Stimulated activated CD8-positive, alpha-beta memory T cell treated with anti-CD3 and anti-CD28 coated beads, Interleukin-15, amount 100 ng/mL, for 4 hours (primary cell): ENCODE measurements around the gene PIP5K1B.

Experiments used
- DNase-seq, 2 donors: peaks; one replicate each; pipeline ENCODE4 v3.0.0-alpha.2; 2020; ENCODE audit warnings: low read depth in 2 of 2

The PIP5K1B gene

DNA sequence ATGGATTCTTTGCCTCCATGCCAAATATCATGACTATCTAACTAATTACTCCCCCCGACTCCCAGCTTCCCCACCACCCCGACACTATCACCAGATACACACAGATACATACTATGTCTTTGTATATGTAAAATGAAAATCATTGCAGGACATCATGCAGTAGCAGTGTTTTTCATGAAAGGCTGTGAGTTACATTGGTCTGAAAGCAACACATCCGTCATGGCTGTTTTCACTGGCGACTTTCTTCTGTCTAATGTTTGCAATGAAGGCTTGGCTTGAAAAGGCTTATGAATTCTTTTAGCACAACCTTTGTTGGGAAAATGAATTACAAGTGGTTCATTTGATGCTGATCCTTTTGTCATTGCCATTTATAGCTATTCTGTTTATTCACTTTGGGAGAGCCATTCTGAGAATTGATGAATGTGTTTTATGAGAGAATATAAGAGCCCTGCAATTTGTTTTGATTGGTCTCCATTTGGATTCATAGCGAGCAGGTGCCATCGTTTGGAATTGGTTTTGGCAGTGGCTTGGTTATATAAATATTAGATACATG is 103.4 kb downstream of the PIP5K1B start:
- DNase-seq = no peak

DNA sequence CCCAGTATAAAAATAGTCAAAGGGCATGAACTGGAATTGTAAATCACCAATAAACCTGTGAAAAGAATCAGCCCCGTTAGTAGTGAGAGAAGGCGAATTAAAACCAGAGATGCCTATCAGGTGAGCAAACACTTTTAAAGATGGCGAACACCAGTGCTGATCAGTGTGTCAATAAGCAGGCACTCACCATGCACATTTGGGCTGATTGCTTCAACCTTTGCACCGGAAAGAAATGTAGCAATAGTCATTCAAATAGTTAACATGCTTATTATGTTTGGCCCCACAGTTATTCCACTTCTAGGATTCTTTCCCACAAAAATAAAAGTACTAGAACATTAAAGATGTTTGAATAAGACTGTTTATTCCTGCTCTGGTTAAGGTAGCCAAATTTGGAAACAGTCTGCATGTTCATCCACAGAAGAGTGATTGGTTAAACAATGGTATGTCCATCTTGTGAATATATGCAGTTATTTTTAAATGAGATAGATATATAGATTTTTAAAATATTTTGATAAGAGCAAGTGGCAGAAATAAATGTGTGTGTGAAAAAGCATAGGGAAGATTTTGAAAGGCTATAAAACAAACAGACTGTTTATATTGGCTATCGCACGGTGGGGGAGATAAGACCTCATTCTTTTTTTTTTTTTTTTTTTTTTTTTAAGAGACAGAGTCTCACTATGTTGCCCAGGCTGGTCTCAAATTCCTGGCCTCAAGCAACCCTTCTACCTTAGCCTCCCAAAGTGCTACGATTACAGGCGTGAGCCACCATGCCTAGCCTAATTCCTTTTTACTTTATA is 112.2 kb downstream of the PIP5K1B start:
- DNase-seq = no peak

GRCh38 chr9:68819065-68819464 is 114.0 kb downstream of the PIP5K1B start:
- DNase-seq = no peak

DNA sequence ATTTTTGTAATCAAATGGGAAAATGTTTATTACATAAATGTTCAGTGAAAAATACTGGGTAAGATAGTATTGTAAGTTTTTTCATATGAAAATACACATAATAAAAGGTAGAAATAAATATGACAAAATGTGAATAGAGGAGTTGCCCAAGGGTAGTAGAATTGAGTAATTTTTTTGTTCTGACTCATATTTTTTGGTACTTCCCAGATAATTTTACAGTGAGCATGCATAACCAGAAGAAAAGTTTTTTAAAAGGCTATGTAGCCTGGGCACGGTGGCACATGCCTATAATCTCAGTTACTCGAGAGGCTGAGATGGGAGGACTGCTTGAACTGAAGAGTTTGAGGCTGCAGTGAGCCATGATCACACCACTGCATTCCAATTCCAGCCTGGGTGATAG is 116.9 kb downstream of the PIP5K1B start:
- DNase-seq = no peak

DNA sequence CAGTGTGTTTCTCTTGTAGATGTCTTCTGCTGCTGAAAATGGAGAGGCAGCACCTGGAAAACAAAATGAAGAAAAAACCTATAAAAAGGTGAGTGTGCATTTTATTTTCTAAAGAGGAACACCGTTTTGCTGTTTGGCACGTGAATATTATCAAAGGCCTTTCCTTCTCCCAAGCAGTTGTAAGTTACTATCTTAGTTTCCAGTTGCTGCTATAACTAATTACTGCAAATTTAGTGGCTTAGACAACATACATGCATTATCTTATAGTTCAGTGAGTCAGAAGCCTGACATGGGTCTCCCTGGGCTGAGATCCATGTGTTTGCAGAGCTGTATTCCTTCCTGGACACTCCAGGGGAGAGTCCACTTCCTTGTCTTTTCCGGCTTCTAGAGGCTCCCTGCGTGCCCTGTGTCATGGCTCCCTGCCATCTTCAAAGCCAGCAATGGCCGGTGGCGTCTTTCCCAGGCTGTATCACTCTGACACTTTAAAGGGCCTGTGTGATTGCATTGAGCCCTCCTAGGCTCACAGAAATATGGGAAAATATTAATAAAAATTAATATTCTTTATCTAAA is 117.6 kb downstream of the PIP5K1B start:
- no peak for DNase-seq

DNA sequence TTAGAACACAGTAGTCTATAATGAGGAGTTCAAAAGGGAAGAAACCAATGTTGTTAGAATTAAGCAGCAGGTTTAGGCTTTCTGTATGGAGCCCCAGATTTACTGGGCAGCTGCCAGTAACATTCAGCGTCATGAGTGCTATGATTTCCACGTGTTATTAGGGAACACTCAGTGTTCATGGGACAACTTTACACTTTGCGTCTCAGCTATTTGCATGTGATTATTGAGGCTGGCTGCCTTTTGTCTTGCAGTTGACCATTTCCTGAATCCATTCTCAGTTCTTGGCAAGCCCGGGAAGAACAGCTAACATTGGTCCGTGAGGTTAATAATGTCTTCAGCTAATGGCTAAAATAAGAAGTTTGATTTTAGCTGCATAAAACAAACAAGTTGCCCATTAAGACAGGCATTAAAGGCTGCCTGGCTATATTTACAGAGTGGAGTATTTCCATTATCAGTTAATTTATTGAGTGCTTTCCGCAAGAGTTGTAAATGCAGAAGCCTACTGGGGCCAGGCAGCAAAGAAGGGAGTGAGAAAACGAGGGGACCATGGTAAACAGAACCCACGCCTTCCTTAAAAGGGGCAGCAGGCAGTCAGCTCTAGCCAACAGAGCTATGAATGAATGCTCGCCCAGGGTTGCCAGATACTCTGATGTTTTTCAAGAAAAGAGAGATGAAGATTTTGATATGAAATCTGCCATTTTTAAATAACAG is 120.9 kb downstream of the PIP5K1B start:
- DNase-seq = no peak

DNA sequence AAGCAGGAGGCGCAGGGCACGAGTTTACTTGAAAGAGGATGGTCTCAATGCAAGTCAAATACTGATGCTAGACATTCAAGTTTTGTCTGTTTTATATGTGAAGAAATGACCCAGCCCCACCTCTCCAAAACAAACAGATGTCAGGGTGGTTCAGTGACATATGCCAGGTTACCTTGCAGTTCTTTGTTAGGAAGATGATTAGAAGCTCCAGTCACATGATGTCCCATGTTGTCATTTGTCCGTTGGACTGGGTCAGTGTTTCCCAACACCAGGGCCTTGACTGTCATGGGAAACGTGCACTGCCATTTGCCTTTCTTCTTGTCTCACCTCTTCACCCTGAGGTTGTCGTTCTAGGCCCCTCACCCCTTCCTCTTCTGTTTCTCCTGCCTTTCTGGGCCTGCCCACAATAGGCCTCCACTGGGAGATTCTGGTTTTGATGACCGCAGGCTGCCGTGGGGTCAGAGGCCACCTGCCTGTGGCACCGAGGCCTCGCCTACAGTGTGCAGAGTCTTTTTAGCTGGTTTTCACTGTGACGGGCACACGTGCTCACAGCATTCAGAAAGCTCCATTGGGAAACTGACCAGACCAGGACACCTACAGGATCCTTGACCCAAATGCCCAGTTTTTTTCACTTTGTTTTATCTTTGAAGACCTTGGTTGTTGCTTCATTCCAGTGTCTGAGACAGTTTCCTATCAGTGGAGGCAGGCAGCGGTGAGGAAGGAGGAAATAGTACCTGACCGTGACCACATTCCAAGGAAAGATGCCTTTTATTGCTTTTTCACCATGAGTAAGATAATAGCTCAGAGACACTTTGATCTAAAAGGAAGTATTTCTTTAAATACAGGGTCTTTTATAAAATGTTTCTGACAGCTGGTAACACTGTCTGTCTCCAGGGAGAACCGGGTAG is 123.1 kb downstream of the PIP5K1B start:
- no peak for DNase-seq

DNA sequence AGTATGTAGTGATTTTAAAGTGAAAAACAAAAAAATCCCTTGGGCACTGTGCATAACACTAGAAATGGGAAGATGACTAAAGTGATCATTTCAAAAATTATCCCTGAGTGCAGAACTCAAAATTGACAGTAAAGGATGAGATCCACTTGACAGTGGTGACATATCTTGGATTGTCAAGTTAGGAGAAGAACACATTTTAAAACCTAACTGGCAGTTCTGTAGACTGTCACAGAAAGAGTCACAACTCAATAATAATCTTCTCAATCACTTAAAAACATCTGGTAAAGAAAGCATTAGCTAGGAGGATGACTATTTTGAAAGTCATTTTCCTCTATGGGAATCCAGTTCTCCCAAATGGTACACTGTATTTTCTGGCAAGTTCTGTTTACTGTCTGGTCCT is 127.1 kb downstream of the PIP5K1B start:
- DNase-seq = no peak

DNA sequence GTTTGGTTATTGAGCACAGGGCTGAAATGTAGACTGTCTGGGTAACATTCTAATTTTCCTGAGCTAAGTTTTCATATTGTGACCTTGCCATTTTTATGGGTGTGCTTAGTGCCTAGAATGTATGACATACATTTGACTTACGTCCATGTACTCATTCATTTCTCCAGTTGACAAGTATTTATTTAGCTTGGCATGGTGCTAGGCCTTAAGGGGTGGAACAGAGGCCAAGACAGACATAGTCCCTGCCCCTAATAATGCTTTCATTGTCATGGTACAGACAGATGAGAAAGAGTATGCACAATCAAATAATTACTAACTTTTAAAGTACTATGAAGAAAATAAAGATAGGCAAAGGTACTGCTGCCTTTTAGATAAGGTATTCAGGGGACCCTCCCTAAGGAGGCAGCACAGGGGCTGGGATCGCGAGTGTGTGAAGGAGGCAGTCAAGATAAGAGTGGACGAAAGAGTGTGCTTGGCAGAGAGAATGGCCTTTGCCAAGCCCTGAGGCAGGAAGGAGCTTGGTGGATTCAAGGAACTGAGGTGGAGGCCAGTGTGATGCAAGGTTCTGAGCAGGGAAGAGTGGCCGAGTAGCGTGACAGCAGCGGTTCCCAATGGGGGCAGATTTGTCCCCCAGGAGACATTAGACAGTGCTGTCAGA is 128.0 kb downstream of the PIP5K1B start:
- DNase-seq = no peak

- DNase-seq = no peak
These were observed 130.0 kb downstream of the PIP5K1B start for GRCh38 chr9:68834931-68835520.

GRCh38 chr9:68836788-68837187 is 131.7 kb downstream of the PIP5K1B start:
- DNase-seq = no peak

- DNase-seq = no peak
These were observed 133.2 kb downstream of the PIP5K1B start for GRCh38 chr9:68838245-68838644.

DNA sequence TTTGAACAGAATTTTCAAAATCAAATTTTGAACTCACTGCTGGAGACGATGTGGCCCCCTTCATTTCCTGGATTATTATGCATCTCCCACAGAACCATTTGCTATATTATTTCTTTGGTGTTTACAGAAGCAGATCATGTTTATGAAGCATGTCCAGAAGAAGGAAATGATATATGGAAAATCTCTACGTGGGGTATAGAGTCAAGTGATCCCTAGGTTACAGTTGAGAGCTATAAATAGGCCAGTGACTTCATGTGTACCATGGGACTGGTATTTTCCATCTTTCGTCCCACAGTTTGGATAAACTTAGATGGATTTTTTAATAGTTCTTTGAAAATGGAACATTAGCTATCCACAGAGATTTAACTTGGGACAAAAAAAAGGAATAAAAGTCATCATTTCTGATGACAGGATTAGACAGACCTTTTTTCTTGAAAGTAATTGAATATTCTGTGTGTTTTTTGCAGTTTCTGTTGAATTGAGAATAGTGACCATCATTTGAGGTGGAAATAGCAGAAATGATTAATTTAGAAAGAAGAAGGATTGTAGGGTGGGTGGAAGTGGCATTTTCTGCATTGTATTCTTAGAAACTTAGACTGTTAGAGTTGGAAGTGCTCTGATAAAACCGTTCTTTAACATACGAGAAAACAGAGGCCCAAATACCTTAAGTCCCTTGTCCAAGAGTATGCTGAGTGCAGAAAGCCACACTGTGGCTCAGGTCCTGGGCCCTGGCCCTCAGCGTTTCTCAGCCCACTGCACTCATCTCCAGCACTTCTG is 136.4 kb downstream of the PIP5K1B start:
- no peak for DNase-seq

DNA sequence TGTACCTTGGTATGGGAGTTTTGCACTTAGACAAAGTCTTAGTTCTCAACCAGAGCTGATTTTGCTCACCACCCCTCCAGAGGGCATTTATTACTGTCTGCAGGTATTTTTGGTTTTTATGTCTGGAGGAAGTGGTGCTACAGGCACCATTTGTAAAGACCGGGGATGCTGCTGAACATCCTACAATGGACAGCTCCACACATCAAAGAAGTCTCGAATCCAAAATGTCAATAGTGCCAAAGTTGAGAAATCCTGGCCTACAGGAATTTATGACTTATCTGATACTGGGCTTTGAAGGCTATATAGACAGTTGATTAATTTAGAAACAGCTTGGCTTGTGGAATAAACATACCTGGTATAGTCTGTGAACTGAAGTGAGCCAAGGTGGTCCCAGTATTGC is 137.5 kb downstream of the PIP5K1B start:
- DNase-seq = no peak

- no peak for DNase-seq
These were observed 138.2 kb downstream of the PIP5K1B start for GRCh38 chr9:68843239-68843638.

DNA sequence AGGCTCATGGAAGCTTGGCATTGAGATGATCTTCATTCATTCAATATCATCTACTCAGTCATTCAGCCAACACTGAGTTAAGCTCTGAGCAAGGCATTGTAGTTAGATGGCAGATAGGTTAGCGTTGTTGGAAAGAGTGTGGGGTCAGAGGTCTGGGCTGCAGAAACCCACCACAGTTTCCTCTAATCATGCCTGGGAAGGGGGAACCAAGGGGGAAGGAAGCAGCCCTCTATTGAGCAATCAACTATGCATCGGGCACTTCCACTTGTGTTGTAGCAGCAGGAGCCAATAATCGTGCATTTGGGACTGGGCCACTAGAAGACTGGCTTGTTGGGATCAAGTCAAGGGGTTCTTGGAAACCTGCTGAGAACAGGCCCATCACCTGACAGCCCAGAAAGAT is 139.1 kb downstream of the PIP5K1B start:
- no peak for DNase-seq

GRCh38 chr9:68844631-68845612 is 139.9 kb downstream of the PIP5K1B start:
- DNase-seq = no peak

DNA sequence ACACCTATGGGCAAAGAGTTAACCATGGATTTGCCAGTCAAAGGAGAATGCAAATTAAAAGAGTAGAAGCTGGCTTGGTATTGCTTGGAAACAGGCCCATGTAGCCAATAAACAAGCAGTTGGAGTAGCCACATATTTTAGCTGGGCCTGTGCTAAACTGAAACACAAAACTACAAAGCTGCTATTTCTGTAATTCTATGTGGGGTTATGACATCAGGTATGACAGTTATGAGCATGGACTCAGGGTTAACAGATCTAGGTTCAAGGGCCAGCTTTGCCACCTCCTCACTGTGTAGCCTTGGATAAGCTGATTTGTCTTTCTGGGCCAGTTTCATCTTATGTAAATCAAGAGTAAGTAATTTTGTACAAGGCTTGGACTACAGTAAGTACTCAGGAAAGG is 142.7 kb downstream of the PIP5K1B start:
- DNase-seq = no peak

GRCh38 chr9:68851657-68852056 is 146.6 kb downstream of the PIP5K1B start:
- DNase-seq = no peak
